ENCODE results near the gene KYNU.
"Not testable (repeated sequence)": the region's sequence is repeated elsewhere in the genome, so short reads cannot be mapped to it uniquely, and the experiment has no call there.

The KYNU gene

GRCh38 chr2:142918624-142919023 lies 41.2 kb downstream of the KYNU start:
- no peak for DNase-seq (ENCODE audit: low spot score)

GRCh38 chr2:142920571-142920970 lies 43.1 kb downstream of the KYNU start:
- no peak for DNase-seq (ENCODE audit: low spot score)

- no peak for DNase-seq (ENCODE audit: low spot score)
Observed at GRCh38 chr2:142926445-142926844, 49.0 kb downstream of the KYNU start.

- DNase-seq (ENCODE audit: low spot score) = no peak
Observed at GRCh38 chr2:142930835-142931398, 53.5 kb downstream of the KYNU start.

- DNase-seq (ENCODE audit: low spot score) = no peak
Observed at GRCh38 chr2:142933916-142934315, 56.5 kb downstream of the KYNU start.

- no peak for DNase-seq (ENCODE audit: low spot score)
Observed at GRCh38 chr2:142935563-142936089, 58.2 kb downstream of the KYNU start.

- no peak for DNase-seq (ENCODE audit: low spot score)
Observed at GRCh38 chr2:142936629-142937028, 59.2 kb downstream of the KYNU start.

- DNase-seq (ENCODE audit: low spot score) = no peak
Observed at GRCh38 chr2:142937347-142937746, 59.9 kb downstream of the KYNU start.

GRCh38 chr2:142938240-142938639 lies 60.8 kb downstream of the KYNU start:
- no peak for DNase-seq (ENCODE audit: low spot score)

- no peak for DNase-seq (ENCODE audit: low spot score)
Observed at GRCh38 chr2:142940606-142941223, 63.3 kb downstream of the KYNU start.

GRCh38 chr2:142942690-142943089 lies 65.2 kb downstream of the KYNU start:
- no peak for DNase-seq (ENCODE audit: low spot score)

GRCh38 chr2:142944264-142944663 lies 66.8 kb downstream of the KYNU start:
- no peak for DNase-seq (ENCODE audit: low spot score)

- DNase-seq (ENCODE audit: low spot score) = no peak
Observed at GRCh38 chr2:142944721-142945120, 67.3 kb downstream of the KYNU start.

GRCh38 chr2:142946941-142947340 lies 69.5 kb downstream of the KYNU start:
- DNase-seq (ENCODE audit: low spot score) = no peak

- DNase-seq (ENCODE audit: low spot score) = not testable (repeated sequence)
Observed at GRCh38 chr2:142948723-142949122, 71.3 kb downstream of the KYNU start.

GRCh38 chr2:142950323-142950722 lies 72.9 kb downstream of the KYNU start:
- DNase-seq (ENCODE audit: low spot score) = not testable (repeated sequence)

- DNase-seq (ENCODE audit: low spot score) = no peak
Observed at GRCh38 chr2:142951190-142952007, 73.9 kb downstream of the KYNU start.

GRCh38 chr2:142952018-142952417 lies 74.6 kb downstream of the KYNU start:
- DNase-seq (ENCODE audit: low spot score) = no peak

GRCh38 chr2:142952793-142953494 lies 75.5 kb downstream of the KYNU start:
- no peak for DNase-seq (ENCODE audit: low spot score)

GRCh38 chr2:142954493-142954892 lies 77.0 kb downstream of the KYNU start:
- DNase-seq (ENCODE audit: low spot score) = no peak

GRCh38 chr2:142957144-142957543 lies 79.7 kb downstream of the KYNU start:
- DNase-seq (ENCODE audit: low spot score) = no peak

- no peak for DNase-seq (ENCODE audit: low spot score)
Observed at GRCh38 chr2:142961202-142961601, 83.7 kb downstream of the KYNU start.
